GM21381 (cell line): ENCODE data around the gene WDR27.
"Not testable (repeated sequence)": the region's sequence is repeated elsewhere in the genome, so short reads cannot be mapped to it uniquely, and the experiment has no call there.

Experiments used
- ATAC-seq: cut with Tn5 transposase; IDR thresholded peaks from one replicate; pipeline ENCODE4 v1.9.1; 2021; ENCODE audit warnings: mild to moderate bottlenecking, moderate library complexity; ENCODE audit not compliant: unreplicated experiment

The WDR27 gene

DNA sequence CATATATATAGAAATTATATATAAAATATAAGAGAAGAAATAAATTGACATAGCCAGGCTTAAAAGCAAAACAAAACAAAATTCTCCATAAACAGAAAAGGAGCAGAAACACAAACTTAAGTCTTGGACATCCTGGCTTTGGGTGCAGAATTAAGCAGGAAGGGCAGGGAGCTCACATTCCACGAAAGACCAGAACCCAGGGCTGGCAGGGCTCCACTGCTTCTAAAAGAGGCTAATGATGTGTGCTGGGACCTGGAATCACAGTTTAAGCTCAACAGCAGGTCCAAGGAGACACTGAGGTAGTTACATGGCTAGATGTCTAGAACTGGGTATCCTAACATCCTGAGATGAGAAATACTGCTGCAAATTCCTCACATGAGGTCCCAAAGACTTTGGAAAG is 210.3 kb downstream of the WDR27 start:
- no peak for ATAC-seq

DNA sequence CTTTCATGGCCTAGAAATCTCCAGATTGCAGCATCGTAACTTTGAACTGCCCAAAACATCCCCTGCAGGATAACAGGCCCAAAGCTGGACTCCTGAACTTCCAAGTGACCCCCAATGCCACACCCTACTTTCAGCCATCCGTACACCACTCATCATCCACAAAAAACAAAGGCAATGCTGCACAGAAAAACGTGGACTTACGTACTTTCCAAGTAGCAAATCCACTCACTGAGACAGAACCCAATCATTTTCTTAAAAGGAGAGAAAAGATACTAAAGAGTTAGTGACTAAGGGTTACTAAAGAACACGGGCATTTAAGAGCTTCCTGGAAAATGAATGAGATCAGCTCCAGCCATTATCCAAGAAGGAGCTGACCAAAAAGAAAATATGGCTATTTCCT is 211.0 kb downstream of the WDR27 start:
- no peak for ATAC-seq

DNA sequence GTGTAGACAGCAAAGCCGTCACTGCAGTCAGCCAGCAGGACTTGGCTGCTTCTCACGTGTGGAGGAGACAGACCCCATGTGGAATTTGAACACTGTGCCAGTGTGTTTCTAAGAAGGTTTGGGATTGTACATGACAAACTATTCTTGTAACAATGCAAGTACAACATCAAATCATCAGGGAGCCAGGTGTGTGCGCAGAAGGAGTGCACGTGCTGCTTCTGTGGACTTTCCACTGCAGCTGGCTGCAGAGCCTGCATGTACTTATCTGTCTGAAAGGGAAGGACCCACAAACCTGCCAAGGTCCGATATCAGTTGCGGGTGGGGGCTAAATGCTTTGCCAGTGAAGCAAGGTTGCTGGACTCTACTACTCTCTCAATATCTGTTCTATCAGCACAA is 211.6 kb downstream of the WDR27 start:
- no peak for ATAC-seq

DNA sequence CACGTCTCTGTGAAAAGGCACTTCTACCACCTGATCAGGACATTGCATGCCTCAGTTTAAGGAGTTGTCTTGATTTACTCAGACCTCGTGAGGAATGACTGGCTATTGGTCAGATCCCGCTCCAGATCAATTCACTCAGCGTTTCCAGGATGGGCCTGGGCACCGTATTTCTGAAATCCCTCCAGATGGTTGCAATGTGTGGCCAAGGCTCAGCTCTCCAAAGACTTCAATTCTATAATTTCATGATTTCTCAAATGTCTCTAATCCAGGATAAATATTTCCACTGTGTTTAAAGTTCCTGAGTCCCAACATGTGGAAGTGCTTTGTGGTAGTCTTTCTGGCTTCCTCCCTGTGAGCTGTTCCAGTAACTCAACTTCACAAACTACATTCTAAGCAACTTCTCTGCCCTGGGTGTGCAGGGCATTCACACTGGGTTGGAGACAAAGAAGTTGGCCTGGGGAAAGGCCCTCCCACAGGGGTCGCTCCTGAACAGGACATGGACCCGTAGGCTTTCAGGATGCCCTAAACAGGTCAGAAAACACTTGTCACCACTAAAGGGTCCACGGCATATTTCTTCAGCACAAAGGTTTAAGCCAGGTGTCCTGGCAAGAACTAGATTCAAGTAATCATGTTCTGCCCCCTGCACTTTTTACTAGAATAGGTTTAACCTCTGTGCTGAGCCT is 212.1 kb downstream of the WDR27 start:
- no peak for ATAC-seq

GRCh38 chr6:169487579-169488436 is 214.0 kb downstream of the WDR27 start:
- ATAC-seq = no peak

- no peak for ATAC-seq
Measured at GRCh38 chr6:169479783-169480495, 221.9 kb downstream of the WDR27 start.

DNA sequence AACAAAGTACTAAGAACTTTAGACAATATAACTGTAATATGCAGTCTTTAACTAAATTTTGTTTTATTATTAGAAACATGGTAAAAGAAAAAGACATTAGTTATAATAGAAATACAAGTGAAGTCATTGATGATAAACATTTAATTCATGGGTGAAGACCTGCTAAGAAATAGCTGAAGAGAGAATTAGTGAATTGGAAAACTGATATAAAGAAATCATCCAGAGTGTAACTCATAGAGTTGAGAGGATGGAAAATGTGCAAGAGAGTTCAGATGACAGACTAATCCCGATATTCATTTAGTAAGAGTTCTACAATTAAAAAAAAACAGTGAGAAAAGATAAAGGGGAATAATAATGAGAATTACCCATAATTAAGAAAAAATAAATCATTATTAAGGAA is 227.5 kb downstream of the WDR27 start:
- ATAC-seq = no peak

DNA sequence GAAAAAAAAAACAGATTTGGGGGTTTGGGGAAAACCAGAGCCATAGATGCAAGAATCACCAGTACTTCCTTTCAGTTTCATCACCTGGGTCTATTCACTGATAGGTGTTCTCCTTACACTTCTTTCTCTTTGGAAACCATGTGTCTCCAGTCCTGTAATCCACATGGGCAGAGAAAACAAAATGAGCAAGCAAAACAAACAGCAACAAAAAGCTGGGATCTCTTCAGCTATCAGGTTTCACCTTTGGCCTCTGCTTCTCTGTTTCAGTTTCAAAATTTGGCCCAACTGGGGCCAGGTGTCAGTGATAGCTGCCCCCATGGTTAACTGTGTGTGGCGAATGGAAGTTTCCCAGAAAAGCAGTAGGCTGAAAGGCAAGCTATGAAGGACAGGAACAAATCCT is 228.2 kb downstream of the WDR27 start:
- ATAC-seq = no peak

DNA sequence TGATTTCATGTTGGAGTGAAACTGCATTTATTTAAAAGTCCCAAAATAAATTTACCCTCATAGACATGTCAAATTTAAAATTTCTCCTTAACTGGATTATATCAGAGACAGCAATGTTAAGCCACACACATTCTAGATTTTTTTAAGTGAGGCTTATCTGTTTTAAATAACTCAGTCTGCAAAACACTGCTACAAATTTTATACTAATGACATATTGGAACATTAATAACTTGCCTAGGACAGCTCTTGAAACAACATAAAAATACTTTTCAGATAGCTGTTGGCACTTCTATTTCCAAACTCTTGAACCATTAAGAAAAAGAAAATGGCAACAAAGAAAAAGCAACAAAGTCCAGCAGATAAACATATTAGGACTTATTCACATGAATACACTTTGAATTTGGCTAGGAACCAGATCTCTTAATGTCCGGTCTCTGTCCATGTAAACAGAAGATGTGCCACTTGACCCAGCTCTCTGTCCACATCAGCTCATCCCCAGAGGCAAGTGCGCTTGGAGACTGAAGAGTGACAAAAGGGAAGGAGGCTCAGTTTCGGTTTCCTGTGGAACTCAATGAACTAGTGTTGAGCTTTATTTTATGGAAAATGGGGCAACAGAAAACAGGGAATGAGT is 228.9 kb downstream of the WDR27 start:
- ATAC-seq = no peak

DNA sequence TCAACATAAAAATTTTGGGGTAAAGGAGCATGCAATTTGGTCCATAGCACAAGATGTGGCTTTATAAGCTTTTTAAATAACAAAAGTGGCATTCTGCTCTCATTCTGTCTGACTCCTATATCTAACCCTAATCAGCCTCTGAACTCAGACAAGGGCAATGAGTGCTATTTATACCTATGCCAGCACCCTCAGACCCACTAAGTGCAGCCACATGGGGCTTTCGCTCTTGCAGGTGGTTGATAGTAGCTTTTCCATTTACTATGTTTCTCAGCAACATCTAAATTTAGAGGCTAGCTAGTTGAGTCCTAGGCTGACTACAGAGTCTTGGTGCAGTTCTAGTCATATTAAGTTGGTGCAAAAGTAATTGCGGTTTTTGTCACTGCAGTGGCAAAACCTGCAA is 231.0 kb downstream of the WDR27 start:
- no peak for ATAC-seq

GRCh38 chr6:169469028-169469427 is 232.8 kb downstream of the WDR27 start:
- no peak for ATAC-seq

DNA sequence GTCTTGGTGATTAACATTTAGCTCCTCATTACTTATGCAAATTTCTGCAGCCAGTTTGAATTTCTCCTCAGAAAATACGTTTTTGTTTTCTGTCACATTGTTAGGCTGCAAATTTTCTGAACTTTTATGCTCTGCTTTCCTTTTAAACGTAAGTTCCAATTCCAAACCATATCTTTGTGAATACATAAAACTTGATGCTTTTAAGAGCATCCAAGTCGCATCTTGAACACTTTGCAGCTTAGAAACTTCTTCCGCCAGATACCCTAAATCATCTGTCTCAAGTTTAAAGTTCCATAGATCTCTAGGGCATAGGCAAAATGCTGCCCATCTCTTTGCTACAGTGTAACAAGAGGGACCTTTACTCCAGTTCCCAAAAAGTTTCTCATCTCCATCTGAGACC is 234.1 kb downstream of the WDR27 start:
- ATAC-seq = not testable (repeated sequence)

- not testable (repeated sequence) for ATAC-seq
Measured at GRCh38 chr6:169466256-169466655, 235.6 kb downstream of the WDR27 start.

GRCh38 chr6:169457762-169458161 is 244.1 kb downstream of the WDR27 start:
- no peak for ATAC-seq

GRCh38 chr6:169456840-169457239 is 245.0 kb downstream of the WDR27 start:
- no peak for ATAC-seq

GRCh38 chr6:169455470-169455869 is 246.4 kb downstream of the WDR27 start:
- no peak for ATAC-seq

- no peak for ATAC-seq
Measured at GRCh38 chr6:169454872-169455204, 247.0 kb downstream of the WDR27 start.

DNA sequence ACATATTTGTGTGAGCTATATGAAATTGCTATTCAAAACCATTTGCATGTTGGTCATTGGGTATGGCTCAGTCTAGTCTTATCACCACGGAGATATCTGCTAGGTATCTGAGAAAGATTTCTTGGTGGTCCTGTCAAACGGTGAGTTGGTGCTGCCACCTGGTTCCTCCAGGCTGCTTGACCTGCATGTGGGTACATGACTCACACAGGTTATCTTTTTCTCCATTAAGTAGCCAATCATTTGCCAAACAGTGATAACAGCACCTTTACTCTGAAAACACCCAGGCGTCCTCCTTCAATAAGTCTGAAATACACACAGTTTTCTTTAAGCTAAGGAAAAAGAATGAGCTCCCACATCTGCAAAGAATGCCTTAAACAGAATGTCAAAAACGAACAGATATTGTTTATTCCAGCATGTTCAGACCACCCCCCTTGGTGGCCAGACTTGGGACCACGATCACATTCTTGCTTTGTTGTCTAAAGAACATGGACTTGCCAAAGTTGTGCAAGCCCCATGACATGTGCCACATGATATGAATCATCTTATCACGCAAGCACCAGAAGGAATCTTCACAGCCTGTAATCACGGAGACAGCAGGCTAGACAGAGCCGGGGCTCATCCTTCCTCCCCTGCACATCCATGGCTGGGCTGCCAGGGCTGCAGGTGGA is 247.5 kb downstream of the WDR27 start:
- no peak for ATAC-seq

DNA sequence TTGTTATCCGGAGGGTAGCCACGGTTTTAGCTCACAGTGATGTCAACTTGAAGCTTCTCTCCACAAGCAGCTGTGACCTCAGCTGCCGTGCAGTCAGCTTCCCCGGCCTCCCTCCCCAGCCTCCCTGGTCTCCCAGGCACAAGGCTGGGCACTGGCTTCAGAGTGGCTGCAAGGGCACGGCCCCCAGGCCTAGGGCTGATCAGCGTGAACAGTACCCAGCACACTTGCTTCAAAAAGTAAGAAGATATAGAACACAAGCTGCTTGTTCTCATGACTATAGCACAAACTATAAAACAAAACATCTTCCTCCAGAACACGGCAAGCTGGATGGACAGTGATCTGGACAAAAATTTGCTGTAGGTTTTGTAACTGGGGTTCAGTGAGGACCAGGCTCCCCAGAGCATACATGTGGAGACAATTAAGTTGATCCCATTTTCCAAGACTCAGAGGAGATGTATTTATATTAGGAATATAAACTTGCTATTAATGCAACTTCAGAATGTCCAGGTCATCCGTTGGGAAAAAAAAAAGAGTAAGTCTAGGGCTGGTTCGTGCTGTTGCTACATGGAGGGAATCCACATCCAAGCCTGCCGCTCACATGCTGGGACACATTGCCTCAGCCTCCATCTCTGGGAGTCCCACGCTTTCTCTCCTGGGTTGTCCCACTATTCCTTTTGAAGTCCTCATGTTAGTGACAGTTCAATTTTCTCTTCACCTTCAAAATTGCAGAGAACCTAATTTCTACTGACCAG is 248.8 kb downstream of the WDR27 start:
- ATAC-seq = no peak
